HuH-7.5 (cell line): ENCODE data around the gene DDRGK1.

Experiments
- DNase-seq: peaks from one replicate; pipeline ENCODE4 v3.0.0; 2011; ENCODE audit warnings: low spot score

Gene DDRGK1

GRCh38 chr20:3235666-3236324 lies 31.3 kb upstream of the DDRGK1 start:
- no peak for DNase-seq

- no peak for DNase-seq
Measured at GRCh38 chr20:3233991-3234498, 29.6 kb upstream of the DDRGK1 start.

DNA sequence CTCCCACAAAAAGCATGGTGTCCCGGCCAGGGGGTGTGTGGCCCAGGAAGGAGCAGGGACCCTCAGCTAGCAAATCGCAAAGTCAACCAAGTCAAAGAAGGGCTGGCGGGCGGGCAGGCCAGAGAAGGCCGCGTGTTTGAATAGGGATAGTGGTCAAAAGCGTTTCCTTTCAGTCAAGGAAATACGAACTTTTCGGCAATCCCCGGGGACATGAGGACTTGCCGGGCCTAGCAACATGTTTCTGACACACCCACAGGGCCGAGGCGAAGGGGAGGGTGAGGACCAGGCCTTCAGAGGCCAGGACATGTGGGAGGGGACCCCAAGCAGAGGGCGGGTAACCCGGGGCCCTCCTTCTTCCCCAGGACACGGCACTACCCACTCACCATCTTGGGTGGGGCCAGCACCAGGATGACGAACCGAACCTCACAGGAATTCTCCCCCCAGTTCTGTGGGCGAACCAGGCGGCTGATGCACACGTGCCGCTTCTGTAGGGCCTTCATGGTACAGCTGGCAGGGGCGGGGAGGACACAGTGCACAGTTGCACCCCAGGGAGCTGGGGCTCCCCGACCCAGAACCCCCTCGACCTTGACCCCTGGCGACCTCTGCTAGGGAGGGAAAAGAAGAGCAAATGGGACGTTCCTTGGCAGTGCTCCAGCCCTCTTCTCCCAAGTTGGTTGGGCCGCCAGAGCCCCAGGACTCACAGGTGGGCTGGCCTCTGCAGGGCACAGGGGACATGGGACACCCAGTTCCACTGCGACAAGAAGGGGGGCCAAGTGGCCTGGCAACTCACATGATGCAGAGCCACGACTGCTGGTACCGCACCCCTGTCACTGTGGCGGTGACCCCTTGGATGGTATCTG lies 28.9 kb upstream of the DDRGK1 start:
- DNase-seq: no peak

DNA sequence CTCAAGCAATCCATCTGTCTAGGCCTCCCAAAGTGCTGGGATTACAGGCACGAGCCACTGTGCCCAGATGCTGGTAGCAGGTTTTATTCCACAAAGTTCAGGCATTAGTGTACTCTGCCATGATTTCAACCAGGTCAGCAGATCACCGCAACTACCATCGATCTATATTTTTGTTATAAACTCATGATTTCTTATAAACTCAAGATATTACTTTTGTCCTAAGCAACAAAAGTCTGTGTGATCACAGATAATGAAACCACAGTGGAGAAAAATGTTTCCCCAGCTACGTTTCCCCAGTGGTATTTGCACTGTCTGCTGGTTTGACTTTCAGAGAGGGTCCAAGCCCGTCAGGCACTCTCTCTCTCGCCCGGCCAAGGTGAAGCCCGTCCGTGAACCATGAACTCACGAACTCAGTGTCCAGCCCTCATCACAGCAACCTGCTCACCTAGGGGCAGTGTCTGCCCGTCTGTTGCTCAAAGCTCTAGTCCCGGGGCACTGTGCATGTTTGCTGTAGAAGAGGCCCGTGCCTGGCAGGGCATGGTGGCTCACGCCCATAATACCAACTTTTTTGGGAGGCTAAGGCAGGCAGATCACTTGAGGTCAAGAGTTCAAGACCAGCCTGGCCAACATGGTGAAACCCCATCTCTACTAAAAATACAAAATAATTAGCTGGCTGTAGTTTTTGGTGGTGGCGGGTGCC lies 27.6 kb upstream of the DDRGK1 start:
- DNase-seq: no peak

- no peak for DNase-seq
Measured at GRCh38 chr20:3231116-3231515, 26.6 kb upstream of the DDRGK1 start.

DNA sequence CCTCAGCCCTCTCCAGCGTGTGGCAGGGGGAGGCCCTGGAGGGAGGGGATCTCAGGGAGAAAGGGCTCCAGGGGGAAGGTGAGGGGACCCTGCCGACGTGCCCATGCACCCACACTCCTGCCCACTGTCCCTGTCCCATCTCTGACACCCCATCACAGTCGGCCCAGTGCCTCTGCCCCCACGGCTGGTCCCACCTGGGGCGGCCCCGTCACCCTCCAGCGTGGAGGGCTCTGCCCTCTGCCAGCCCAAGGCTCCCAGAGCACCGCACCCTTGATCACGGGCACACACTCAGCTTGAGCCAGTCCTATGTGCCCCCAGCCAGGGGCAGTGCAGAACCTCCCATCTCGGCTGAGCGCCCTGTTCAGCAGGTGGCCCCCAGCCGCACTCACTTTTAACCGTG lies 25.3 kb upstream of the DDRGK1 start:
- no peak for DNase-seq

DNA sequence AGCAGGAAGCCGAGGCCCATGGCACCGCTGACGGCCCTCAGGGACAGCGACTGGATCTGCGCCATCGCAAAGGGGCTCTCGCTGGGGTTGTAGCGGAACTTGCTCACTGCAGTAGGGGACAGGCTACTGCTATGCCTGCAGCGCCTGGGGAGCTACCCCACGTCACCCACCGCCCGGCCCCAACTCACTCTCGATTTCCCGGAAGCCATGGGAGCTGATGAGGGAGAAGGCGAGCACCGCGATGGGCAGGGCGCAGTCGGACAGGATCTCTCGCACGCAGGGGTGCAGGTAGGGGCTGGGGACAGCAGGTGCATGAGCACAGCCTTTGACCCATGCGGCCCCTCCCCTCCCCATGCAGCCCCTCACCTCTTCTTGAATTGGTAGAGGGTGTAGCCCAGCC lies 24.7 kb upstream of the DDRGK1 start:
- DNase-seq: no peak

- DNase-seq: no peak
Measured at GRCh38 chr20:3228750-3229032, 24.2 kb upstream of the DDRGK1 start.

- DNase-seq: no peak
Measured at GRCh38 chr20:3227936-3228749, 23.7 kb upstream of the DDRGK1 start.

DNA sequence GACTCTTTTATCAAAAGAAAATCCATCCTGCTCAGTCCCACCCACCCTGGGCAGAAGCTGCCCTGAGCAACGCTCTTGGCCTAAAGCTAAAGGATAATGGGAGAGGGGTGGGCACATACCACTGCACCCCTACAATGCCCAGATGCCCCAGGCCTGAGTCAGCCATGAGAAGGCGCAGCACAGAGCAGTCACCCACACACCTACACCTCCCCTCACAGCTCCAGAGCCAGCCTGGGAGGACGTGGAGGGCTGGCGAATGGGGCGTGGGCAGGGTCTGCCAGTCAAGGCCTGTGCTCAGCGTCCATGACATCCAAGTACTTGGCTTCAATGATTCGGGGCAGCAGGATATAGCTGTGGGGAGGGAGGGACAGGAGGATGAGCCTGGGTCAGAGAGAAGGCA lies 23.0 kb upstream of the DDRGK1 start:
- DNase-seq: no peak

DNA sequence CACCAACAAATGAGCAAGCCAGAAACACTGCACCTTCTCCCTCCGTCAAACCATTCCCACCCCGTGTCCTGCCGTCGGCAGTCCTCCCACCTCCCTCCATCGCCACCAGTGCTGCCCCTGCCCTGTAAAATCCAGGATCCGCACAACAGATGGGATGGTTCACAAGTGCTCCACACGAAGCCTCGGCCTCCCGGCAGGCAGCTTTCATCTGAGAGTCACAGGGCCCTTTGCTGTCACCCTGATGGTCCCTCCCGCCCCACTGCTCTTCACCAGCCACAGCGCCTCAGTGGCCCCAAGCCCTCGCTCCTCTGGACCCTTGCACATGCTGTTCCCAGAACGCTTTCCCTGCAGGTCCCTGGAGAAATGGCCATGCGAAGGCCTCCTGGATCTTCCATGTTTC lies 22.4 kb upstream of the DDRGK1 start:
- DNase-seq: no peak

DNA sequence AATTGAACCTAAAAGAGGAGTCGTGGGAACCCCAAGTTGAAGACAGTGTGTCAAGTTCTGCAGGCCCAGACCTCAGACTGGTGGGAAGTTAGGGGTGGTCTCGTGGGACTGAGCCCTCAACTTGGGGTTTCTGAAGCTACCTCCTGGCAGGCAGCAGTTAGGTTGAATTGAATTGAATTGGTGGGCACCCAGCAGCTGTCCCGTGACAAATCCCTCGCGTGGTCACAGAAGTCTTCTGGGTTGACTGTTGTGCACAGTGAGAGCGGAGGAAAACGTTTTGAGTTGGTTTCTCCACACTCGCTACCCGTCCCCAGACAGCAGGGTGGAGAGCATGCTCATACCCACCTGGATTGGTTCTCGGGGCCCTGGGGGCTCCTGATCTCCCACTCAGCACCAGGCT lies 21.6 kb upstream of the DDRGK1 start:
- no peak for DNase-seq

DNA sequence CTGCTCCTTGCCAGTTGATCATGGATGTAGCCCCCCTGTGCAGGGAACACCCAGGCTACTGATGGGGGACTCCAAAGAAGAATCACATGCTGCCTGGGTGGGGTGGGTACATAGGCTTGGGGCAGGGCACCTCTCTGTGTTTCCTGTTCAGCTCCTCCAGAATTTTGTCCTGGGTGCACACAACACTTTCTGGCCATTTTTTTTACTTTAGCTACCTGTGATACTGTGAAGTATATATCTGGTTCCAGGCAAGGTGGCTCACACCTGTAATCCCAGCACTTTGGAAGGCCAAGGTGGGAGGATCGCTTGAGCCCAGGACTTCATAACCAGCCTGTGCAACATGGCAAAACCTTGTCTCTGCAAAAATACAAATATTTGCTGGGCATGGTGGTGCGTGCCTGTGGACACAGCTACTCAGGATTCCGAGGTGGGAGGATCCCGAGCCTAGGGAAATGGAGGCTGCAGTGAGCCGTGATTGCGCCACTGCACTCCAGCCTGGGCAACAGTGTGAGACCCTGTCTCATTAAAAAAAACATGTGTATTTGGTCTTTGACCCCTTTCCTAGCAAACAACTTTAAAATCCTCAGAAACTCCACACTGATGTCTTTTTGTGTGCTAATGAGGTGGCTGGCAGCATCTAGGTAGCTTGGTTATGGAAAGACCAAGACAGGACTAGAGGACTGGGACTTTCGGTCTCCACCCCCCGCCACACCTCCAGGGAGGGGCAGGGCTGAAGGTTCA lies 20.4 kb upstream of the DDRGK1 start:
- DNase-seq: no peak

DNA sequence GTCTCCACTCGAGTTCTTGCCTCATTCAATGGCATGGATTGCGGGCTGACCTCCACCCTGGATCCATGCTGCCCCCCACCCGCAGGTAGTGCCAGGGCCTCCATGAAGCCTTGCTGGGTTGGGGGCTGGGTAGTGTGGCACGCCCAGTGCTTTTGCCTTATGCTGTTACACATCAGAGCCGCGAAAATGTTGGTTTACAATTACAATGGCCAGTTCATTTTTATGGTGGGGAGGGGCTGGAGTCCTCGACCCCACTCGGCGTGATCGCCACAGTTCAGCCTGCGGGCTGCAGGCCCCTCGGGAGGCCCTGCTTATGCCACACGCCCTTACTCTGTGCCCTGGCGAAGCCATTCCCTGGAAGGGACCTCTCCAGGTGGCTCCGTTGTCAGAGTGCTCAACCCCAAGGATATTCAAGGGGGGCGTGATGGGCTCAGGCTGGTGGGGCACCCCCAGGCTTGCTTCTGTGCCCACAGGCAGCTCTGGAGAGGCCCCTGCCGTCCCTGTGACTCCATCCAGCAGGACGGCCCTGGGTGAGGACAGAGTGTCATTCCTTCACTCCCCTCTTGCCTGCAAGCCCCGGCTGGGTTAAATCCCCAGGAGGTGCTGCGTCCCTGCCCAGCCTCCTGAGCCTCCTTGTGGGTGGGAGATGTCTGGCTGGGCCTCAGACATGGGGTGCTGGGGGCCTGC lies 19.7 kb upstream of the DDRGK1 start:
- no peak for DNase-seq

DNA sequence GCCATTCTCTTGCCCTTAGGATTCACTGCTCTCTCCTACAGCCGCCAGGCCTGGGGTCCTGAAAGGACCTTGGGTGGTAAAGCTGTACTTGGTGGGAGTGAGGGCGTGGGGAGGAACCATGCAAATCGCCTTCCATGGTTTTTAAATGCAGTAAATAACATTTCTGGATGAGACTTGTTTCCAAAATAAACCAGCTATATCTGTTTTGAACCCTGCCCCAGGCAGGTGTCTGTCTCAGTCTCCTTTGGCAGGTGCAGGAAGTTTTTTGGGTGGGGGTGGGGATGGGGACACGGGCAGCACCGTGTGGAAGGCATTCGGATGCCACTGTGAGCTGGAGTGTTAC lies 19.1 kb upstream of the DDRGK1 start:
- DNase-seq: no peak

DNA sequence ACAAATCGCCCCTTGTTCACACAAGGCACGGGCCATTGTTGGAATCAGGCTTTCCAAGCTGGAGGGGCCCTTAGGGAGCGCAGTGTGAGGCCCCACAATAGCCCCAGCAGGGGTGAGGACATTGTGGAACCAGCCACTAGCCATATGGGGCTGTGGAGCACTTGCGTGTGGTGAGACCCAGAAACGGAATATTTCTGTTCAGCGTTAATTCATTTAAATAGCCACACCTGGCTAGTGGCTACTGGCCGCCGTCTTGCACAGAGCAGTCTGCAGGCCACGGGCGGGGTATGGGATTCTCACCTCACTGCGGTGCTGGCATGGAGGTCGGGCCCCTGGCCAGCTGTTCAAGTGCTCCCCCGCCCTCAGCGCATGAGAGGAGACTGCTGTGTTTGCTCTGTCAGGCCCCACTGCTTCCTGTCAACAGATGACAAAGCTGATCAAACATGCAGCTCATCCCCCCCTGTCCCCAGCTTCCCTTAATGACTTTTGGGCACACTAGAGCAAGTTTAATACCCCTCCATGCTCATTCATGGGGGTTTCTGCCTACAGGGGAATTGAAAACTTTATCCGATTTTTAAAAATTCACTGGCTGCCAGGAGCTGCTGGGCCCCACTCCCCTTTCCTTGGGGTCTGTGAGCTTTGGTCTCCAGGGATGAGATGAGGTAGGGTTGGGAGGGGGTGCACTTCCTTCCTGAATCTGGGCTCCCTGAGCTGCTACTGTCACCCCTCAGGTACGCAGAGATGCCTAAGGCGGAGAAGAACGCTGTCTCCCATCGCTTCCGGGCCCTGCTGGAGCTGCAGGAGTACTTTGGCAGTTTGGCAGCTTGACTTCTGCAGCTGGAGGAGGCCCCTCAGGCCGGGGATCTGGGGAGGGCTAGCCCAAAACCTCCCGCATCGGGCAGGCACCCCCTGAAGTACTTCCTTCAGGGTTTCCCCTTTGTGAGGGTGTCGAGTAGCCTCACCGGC lies 18.4 kb upstream of the DDRGK1 start:
- DNase-seq: peak; percentile 94

- no peak for DNase-seq
Measured at GRCh38 chr20:3221398-3222226, 17.1 kb upstream of the DDRGK1 start.

- peak; percentile 87 for DNase-seq
Measured at GRCh38 chr20:3218307-3218988, 14.0 kb upstream of the DDRGK1 start.
